ENCODE results near the gene SNX9.

SNX9 gene

GRCh38 chr6:157812425-157813171 lies 10.4 kb upstream of the SNX9 start:
- no peaks in the 10 kb centered on the region for H3K79me2 ChIP-seq
- no peaks in the 10 kb centered on the region for H3K36me3 ChIP-seq (ENCODE audit: control insufficient read depth, insufficient read depth, low read length)
- H3K9ac ChIP-seq: no peak overlapping the region
- no peaks in the 10 kb centered on the region for H3K9me3 ChIP-seq (ENCODE audit: control insufficient read depth, low read length)
- no peaks in the 10 kb centered on the region for H3K27me3 ChIP-seq (ENCODE audit: control insufficient read depth, insufficient read depth, low read length)
- no peak overlapping the region for H3K4me3 ChIP-seq (ENCODE audit: low read depth, low read length)
- no peak overlapping the region for H3K4me2 ChIP-seq (ENCODE audit: low read length)
- no peaks in the 10 kb centered on the region for H3K4me1 ChIP-seq
- no peak overlapping the region for H3K27ac ChIP-seq
- H2AFZ ChIP-seq: no peak overlapping the region
- TF ChIP-seq, protein P1, sequence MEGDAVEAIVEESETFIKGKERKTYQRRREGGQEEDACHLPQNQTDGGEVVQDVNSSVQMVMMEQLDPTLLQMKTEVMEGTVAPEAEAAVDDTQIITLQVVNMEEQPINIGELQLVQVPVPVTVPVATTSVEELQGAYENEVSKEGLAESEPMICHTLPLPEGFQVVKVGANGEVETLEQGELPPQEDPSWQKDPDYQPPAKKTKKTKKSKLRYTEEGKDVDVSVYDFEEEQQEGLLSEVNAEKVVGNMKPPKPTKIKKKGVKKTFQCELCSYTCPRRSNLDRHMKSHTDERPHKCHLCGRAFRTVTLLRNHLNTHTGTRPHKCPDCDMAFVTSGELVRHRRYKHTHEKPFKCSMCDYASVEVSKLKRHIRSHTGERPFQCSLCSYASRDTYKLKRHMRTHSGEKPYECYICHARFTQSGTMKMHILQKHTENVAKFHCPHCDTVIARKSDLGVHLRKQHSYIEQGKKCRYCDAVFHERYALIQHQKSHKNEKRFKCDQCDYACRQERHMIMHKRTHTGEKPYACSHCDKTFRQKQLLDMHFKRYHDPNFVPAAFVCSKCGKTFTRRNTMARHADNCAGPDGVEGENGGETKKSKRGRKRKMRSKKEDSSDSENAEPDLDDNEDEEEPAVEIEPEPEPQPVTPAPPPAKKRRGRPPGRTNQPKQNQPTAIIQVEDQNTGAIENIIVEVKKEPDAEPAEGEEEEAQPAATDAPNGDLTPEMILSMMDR (IDR thresholded peaks at IDR 0.05): no peak

DNA sequence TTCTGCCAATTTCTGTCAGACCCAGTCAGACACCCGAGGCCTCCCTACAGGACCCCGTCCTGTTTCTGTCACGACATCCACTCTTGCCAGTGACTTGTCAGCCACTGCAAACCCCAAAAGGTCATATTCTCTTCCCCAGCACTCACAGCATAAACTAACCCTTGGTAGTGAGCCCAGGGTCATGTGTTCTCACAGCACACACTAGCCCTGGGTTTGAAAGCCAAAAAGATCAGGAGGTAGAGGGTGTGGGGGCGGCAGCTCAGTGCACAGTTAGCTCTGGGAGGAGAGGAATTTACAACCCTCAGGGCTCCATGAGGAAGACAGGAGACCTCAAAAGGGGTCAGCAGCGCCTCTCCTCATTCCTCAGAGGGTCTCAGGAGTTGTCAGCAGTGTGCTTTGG lies 9.9 kb upstream of the SNX9 start:
- H3K4me2 ChIP-seq (ENCODE audit: low read length): no peak overlapping the region

GRCh38 chr6:157813750-157814455 lies 9.1 kb upstream of the SNX9 start:
- H3K27ac ChIP-seq: no peak overlapping the region
- no peak overlapping the region for H3K4me3 ChIP-seq (ENCODE audit: low read depth, low read length)
- no peak overlapping the region for H3K4me2 ChIP-seq (ENCODE audit: low read length)
- no peaks in the 10 kb centered on the region for H3K79me2 ChIP-seq
- no peak overlapping the region for H3K9ac ChIP-seq
- TF ChIP-seq, protein P1 (IDR thresholded peaks at IDR 0.05): no peak
- H2AFZ ChIP-seq: no peak overlapping the region
- no peaks in the 10 kb centered on the region for H3K27me3 ChIP-seq (ENCODE audit: control insufficient read depth, insufficient read depth, low read length)
- no peaks in the 10 kb centered on the region for H3K9me3 ChIP-seq (ENCODE audit: control insufficient read depth, low read length)
- no peaks in the 10 kb centered on the region for H3K36me3 ChIP-seq (ENCODE audit: control insufficient read depth, insufficient read depth, low read length)
- H3K4me1 ChIP-seq: no peaks in the 10 kb centered on the region

More for the DNA sequence above, 9.9 kb upstream of the SNX9 start:
- Histone ChIP-seq H3K4me1 (no peaks in the 10 kb centered on the region), H3K4me3 (ENCODE audit: low read depth, low read length) (no peak overlapping the region), H3K27me3 (ENCODE audit: control insufficient read depth, insufficient read depth, low read length) (no peaks in the 10 kb centered on the region), H3K9ac (no peak overlapping the region), H3K79me2 (no peaks in the 10 kb centered on the region), H3K36me3 (ENCODE audit: control insufficient read depth, insufficient read depth, low read length) (no peaks in the 10 kb centered on the region), H3K27ac (no peak overlapping the region), H3K9me3 (ENCODE audit: control insufficient read depth, low read length) (no peaks in the 10 kb centered on the region), H2AFZ (no peak overlapping the region)
- TF ChIP-seq, protein P1 (IDR thresholded peaks at IDR 0.05): no peak

DNA sequence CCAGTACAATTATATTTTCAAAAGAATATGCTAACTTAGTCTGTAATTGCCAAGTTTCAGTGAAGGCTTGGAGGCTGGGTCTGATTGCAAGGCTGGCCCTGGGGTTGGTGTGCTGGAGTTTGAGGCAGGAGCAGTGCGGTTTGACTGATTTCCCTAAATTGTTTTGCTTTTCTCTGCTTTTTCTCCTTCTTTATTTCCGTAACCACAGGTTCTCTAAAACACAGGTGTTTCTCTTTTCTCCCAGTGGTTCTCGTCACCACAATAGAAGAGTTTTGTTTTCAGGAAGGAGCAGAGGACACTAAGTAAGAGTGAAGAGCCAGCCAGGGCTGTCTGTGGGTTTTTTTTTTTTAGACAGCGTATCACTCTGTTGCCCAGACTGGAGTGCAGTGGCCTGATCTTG lies 8.2 kb upstream of the SNX9 start:
- Histone ChIP-seq H2AFZ (no peak overlapping the region), H3K4me3 (ENCODE audit: low read depth, low read length) (no peak overlapping the region), H3K4me1 (no peaks in the 10 kb centered on the region), H3K27ac (no peak overlapping the region), H3K4me2 (ENCODE audit: low read length) (no peak overlapping the region), H3K79me2 (no peaks in the 10 kb centered on the region), H3K36me3 (ENCODE audit: control insufficient read depth, insufficient read depth, low read length) (no peaks in the 10 kb centered on the region), H3K27me3 (ENCODE audit: control insufficient read depth, insufficient read depth, low read length) (no peaks in the 10 kb centered on the region), H3K9me3 (ENCODE audit: control insufficient read depth, low read length) (no peaks in the 10 kb centered on the region), H3K9ac (no peak overlapping the region)
- TF ChIP-seq, protein P1 (IDR thresholded peaks at IDR 0.05): no peak
